GM19455 (cell line): ENCODE results near the gene LRP2.
A peak's percentile ranks its signal among the peaks of the same experiment; 100 is the strongest.

ENCODE experiments used
- ATAC-seq: cut with Tn5 transposase; IDR thresholded peaks from one replicate; pipeline ENCODE4 v1.9.1; 2021; ENCODE audit not compliant: unreplicated experiment

LRP2 gene

GRCh38 chr2:169131587-169132512, 230.5 kb downstream of the LRP2 start:
- ATAC-seq = peak; percentile 73

GRCh38 chr2:169129703-169130243, 232.6 kb downstream of the LRP2 start:
- no peak for ATAC-seq

GRCh38 chr2:169119851-169120250, 242.5 kb downstream of the LRP2 start:
- no peak for ATAC-seq

- no peak for ATAC-seq
Observed at GRCh38 chr2:169119123-169119760, 243.1 kb downstream of the LRP2 start.

DNA sequence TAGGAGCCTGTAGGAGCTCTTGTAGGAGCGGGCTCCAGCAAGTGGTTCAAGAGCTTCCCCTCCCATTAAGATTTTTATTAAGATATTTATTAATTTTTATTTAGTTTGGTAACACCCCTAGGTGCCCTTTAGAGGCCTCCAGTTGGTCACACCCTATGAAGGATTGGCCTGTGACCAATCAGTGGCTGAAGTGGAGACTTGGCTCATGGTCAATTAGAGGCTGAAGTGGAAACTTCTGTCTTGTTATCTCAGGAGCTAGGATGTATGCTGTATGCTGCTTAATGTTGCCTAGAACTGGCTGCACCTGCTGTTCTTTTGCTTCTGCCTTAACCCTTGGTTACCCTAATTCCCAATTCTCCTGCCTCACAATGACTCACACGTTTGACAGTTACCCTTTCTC, 244.3 kb downstream of the LRP2 start:
- ATAC-seq = no peak

DNA sequence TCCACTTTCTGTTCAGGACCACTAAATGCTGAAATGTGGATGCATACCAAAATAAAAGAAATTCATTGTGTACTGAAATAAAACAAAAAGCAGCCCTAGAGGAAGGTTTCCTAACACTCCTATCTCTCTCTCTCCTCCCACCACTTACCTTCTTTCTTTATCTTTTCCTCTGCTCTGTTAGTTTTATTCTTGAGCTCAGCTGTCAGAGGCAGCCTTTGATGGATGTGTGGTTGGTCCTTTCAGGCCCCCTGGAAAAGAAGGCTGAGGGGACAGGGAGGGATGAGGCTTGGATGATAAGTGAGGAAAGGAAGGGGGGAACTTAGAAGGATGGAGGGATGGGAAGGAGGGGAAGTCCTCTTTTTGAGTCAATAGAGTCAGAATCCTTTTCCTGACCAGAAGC, 245.3 kb downstream of the LRP2 start:
- ATAC-seq = no peak

- no peak for ATAC-seq
Observed at GRCh38 chr2:169116327-169116726, 246.0 kb downstream of the LRP2 start.

- ATAC-seq = no peak
Observed at GRCh38 chr2:169114056-169114455, 248.3 kb downstream of the LRP2 start.

DNA sequence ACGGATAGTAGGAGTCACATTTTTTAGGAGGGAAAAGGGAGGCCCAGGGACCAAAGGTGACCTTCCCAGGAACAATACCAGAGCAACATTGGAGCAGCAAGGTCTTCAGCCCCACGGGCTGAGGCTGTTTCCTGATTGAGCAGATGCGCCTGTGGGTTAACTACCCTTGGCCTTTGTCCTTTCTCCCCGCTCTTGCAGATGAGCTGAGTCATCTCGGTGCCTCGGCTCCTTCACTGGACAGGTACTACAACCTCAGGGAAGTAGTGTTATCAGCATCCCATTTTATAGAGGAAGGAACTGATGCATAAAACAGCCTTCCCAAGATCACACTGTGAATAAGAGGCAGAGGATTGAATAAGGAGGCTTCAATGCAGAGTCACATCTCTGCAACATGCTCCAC, 249.5 kb downstream of the LRP2 start:
- no peak for ATAC-seq

DNA sequence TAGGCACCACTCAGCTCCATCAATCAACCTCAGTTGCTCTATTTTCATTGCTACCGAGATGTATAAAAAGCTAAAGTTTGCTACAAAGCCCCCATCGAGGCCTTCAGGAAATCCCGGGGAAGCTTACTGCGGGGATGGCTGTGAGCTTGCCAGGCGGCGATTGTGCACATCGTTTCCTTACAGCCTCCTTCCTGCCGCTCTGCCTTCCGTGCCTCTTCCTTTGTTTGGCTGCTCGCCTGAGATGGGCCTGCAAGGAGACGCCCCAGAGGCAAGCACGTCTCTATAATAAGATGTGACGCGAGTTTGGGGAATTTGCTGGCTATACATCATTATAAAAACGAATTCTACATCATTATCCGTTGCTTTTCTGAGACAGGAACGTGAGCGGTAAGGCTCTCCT, 251.4 kb downstream of the LRP2 start:
- no peak for ATAC-seq

DNA sequence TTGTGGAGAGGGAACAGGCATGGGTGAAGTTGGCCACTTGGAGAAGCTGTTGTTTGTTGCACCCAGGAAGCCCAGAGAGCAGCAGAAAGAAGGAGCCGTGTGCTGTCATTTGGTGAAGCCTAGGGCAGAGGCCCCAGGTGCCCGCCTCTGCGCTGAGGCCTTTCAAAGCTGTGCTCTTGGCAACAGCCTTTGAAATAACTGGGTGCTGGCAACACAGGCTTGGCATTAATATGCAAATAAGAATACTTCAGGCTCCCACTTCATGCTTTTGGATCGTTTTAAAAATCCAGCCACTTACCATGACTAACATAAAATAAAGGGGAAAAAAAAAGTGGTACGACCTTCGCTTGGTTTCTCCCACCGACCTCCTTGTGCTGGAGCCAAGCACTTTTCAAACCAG, 251.9 kb downstream of the LRP2 start:
- no peak for ATAC-seq

- ATAC-seq = no peak
Observed at GRCh38 chr2:169109502-169110409, 252.6 kb downstream of the LRP2 start.

DNA sequence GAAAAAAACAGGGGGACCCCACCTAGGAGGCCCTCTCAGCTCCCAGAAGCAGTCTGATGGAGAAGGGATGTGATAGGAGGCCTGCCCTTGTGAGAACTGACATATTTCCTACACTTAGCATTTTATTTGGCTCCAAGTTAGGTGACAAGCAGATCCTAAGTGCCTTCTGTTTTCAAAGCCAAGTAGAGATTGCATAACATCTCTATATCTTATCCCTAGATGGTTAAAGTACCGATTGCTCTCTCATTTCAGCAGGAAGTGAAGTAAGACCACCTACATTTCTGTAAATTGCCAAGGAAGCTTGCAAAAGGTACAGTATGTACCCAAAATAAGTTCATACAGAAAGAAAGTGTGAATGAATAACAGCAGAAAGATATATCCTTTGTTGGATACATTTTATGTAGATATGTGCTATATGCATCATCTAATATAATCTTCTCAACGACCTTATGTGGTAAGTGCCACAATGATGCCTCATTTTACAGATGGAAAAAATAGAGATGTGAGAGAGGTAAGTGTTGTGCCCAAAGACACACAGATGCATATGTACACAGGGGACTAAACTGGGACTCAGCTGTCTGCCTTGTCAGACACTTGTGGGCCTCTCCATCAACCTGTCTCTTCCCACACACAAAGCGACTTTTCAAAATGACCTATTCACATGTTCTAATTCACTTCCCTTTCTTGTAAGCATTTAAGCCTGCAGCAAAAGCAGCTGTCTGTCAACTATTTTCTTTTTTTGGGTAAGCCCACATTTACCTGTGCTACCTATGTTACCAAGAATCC, 254.0 kb downstream of the LRP2 start:
- ATAC-seq = peak; percentile 1

DNA sequence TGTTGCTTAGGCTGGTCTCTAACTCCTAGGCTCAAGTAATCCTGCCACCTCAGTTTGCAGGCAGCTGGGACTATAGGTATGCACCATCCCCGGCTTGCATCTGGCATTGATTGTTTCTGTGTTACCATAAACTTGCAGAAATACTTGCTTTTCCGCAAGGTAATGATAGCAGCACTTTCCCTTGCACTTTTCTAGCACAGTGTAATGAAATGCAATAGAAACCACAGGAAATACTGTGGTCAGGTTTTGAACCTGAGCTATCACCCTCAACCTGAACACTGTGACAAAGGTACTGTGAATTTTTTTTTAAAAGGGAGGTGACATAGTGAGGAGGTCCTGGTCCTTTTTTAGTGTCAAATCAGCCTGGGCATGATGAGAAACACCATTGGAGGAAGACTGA, 254.7 kb downstream of the LRP2 start:
- peak; percentile 82 for ATAC-seq

GRCh38 chr2:169106563-169107545, 255.5 kb downstream of the LRP2 start:
- no peak for ATAC-seq

GRCh38 chr2:169106134-169106533, 256.2 kb downstream of the LRP2 start:
- no peak for ATAC-seq

DNA sequence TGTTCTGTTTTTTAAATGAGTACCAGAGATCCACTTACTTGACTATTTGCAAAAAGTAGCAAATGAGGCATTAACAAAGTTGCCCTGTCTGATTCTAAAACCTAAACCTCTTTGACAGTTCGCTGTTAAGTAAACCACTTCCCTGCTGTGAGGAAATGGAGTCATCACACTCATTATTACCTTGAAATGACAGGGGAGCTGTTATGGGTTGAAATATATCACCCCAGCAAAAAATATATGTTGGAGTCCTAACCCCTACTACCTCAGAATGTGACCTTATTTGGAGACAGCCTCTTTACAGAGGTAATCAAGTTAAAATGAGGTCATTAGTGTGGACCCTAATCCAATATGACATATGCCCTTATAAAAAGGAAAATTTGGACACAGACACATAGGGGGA, 256.9 kb downstream of the LRP2 start:
- ATAC-seq = no peak

GRCh38 chr2:169104848-169105247, 257.5 kb downstream of the LRP2 start:
- no peak for ATAC-seq

- no peak for ATAC-seq
Observed at GRCh38 chr2:169095621-169096105, 266.7 kb downstream of the LRP2 start.
